Gastroesophageal sphincter (tissue), 4 donors: ENCODE measurements around the gene CYP3A4. TPM values are rescaled to one million over a fixed set of nuclear protein-coding genes. Genes with fewer than 3 reads are reported as not detected.
"Not testable (repeated sequence)": the region's sequence is repeated elsewhere in the genome, so short reads cannot be mapped to it uniquely, and the experiment has no call there.

Source experiments
- ATAC-seq: fragments of 150-250 bp; one replicate; pipeline ENCODE4 v1.9.1; 2016; ENCODE audit warnings: mild to moderate bottlenecking, moderate library complexity
- H3K27ac ChIP-seq, 4 donors: fragments of 200-600 bp; sonication (generic) in 3 of 4; 1 replicate in 3 of 4; 2 replicates in 1 of 4; pipeline ENCODE4 v1.5.1; 2016 to 2019
- H3K27me3 ChIP-seq: fragments of 200-600 bp; sonication (generic); one replicate; pipeline ENCODE4 v1.5.1; 2019
- H3K36me3 ChIP-seq, 2 donors: fragments of 200-600 bp; sonication (generic); one replicate each; pipeline ENCODE4 v1.5.1; 2019; ENCODE audit warnings: control low read depth in 1 of 2
- H3K4me1 ChIP-seq, 3 donors: fragments of 200-600 bp; sonication (generic); 1 replicate in 2 of 3; 2 replicates in 1 of 3; pipeline ENCODE4 v1.5.1; 2016 to 2019; ENCODE audit warnings: control low read depth in 2 of 3
- H3K4me3 ChIP-seq, 2 donors: fragments of 200-600 bp; sonication (generic); one replicate each; pipeline ENCODE4 v1.5.1; 2019; ENCODE audit warnings: mild to moderate bottlenecking in 1 of 2, moderate library complexity in 1 of 2
- H3K9me3 ChIP-seq, 3 donors: fragments of 200-600 bp; sonication (generic); one replicate each; pipeline ENCODE4 v1.5.1; 2017 to 2019; ENCODE audit warnings: control low read depth in 2 of 3
- CTCF ChIP-seq, 4 experiments: fragments of 200-600 bp in 2 of 4; fragments of 450-650 bp in 2 of 4; sonication (generic) in 1 of 4; IDR thresholded peaks; one replicate each; pipeline ENCODE4 v1.5.1; 2017 to 2019; ENCODE audit warnings: antibody characterized with exemption in 4 of 4, mild to moderate bottlenecking in 2 of 4, moderate library complexity in 2 of 4
- EP300 ChIP-seq: sonication (generic); formaldehyde crosslinking; IDR thresholded peaks from one replicate; pipeline ENCODE4 v1.6.1; 2017; ENCODE audit warnings: antibody characterized with exemption, mild to moderate bottlenecking
- POLR2A ChIP-seq, 2 donors: fragments of 450-650 bp; IDR thresholded peaks; one replicate each; pipeline ENCODE4 v1.6.1; 2017; ENCODE audit warnings: antibody characterized with exemption in 2 of 2, mild to moderate bottlenecking in 2 of 2, moderate library complexity in 1 of 2
- POLR2AphosphoS5 ChIP-seq: sonication (generic); formaldehyde crosslinking; IDR thresholded peaks from one replicate; pipeline ENCODE4 v1.6.1; 2017; ENCODE audit warnings: antibody characterized with exemption
- WGBS, 2 donors: methylation state at CpG; one replicate each; pipeline ENCODE4 v1.1.5; 2018; ENCODE audit warnings: low coverage in 1 of 2; 5-methylcytosine and 5-hydroxymethylcytosine counted together
- total RNA-seq, 4 donors: library from RNA; depleted of rRNA; stranded (reverse); fragments of >200 nt; gene quantifications; one replicate each; pipeline ENCODE4 v1.1.0, GENCODE V29; 2016

The CYP3A4 gene
- total RNA-seq, 4 donors from 2014 or later, result not detected

- H3K36me3 ChIP-seq, result no peaks in the 10 kb centered on the region
- H3K4me1 ChIP-seq, result no peaks in the 10 kb centered on the region
- WGBS, 2 donors, result 72 to 79% methylated on average over 3 of the region's 3 CpGs
- TF ChIP-seq EP300, result no peak
- no peak for TF ChIP-seq POLR2AphosphoS5
- no peak for TF ChIP-seq POLR2A (IDR thresholded peaks at IDR 0.05)
- TF ChIP-seq CTCF (IDR thresholded peaks at IDR 0.05), result no peak
- no peak overlapping the region for H3K27ac ChIP-seq
- H3K4me3 ChIP-seq, result no peak overlapping the region
- no peaks in the 10 kb centered on the region for H3K27me3 ChIP-seq
- H3K9me3 ChIP-seq, result no peaks in the 10 kb centered on the region
- no peak for ATAC-seq
Observed at GRCh38 chr7:99786726-99787335, 2.8 kb upstream of the CYP3A4 start.

DNA sequence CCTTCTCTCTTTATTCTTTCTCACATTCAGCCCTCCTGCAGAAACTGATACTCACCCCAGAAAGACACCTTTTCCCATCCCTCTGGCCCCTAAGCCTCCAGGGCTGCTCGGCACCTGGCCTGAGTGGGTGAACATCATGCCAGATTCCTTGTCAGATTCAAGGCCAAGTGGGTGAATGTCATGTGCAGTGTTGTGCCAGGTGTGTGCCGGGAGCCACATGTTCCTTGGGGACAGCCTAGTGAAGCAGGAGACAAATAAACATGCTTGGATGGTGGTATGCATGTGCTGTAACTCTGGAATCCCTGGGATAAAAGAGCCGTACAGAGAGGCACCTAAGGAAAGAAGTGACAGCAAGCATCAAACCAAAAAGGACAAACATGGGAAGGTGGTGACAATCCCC, 1.7 kb upstream of the CYP3A4 start:
- WGBS, 2 donors, result 70 to 80% methylated on average over 2 to 3 of the region's 3 CpGs
- H3K4me1 ChIP-seq, ATAC-seq, H3K4me3 ChIP-seq, H3K27ac ChIP-seq, H3K36me3 ChIP-seq, H3K27me3 ChIP-seq, H3K9me3 ChIP-seq: not testable (repeated sequence)

- TF ChIP-seq CTCF (IDR thresholded peaks at IDR 0.05), result no peak
- TF ChIP-seq POLR2A (IDR thresholded peaks at IDR 0.05), result no peak
- TF ChIP-seq POLR2AphosphoS5, result no peak
- TF ChIP-seq EP300, result no peak
- H3K4me1 ChIP-seq, result no peaks in the 10 kb centered on the region
- no peak overlapping the region for H3K27ac ChIP-seq
- H3K36me3 ChIP-seq, result no peaks in the 10 kb centered on the region
- WGBS, 2 donors, result 59 to 60% methylated on average over 3 to 5 of the region's 5 CpGs
- no peak overlapping the region for H3K4me3 ChIP-seq
- no peaks in the 10 kb centered on the region for H3K27me3 ChIP-seq
- ATAC-seq, result no peak
- H3K9me3 ChIP-seq, result no peaks in the 10 kb centered on the region
Observed at GRCh38 chr7:99782012-99782953, 1.7 kb downstream of the CYP3A4 start.

- H3K27ac ChIP-seq, result no peak overlapping the region
- H3K4me3 ChIP-seq, result no peak overlapping the region
- H3K27me3 ChIP-seq, result no peaks in the 10 kb centered on the region
- H3K9me3 ChIP-seq, result peaks cover 0 to under 1% (median 0%) of the 10 kb centered on the region in 3 donors
- ATAC-seq, result no peak
- H3K4me1 ChIP-seq, result no peaks in the 10 kb centered on the region
- 86 to 100% methylated on average over 1 of the region's 1 CpG for WGBS, 2 donors
- no peak for TF ChIP-seq CTCF (IDR thresholded peaks at IDR 0.05)
- TF ChIP-seq POLR2AphosphoS5, result no peak
- no peak for TF ChIP-seq EP300
- TF ChIP-seq POLR2A (IDR thresholded peaks at IDR 0.05), result no peak
- H3K36me3 ChIP-seq, result no peaks in the 10 kb centered on the region
Observed at GRCh38 chr7:99780588-99780987, 3.4 kb downstream of the CYP3A4 start.

GRCh38 chr7:99779949-99780348, 4.0 kb downstream of the CYP3A4 start:
- H3K36me3 ChIP-seq, result no peaks in the 10 kb centered on the region
- no peak overlapping the region for H3K4me3 ChIP-seq
- peaks cover 0 to 7% (median 0%) of the 10 kb centered on the region in 3 donors for H3K9me3 ChIP-seq
- H3K4me1 ChIP-seq, result no peaks in the 10 kb centered on the region
- TF ChIP-seq POLR2A (IDR thresholded peaks at IDR 0.05) (no peak), EP300 (no peak), CTCF (IDR thresholded peaks at IDR 0.05) (no peak), POLR2AphosphoS5 (no peak)
- WGBS, 2 donors, result 70 to 82% methylated on average over 3 of the region's 3 CpGs
- H3K27ac ChIP-seq, result no peak overlapping the region
- ATAC-seq, result no peak
- H3K27me3 ChIP-seq, result no peaks in the 10 kb centered on the region
